IMR-90 (cell line): Measurements from ENCODE around the gene SAP30BP. TPM values are rescaled to one million over a fixed set of nuclear protein-coding genes. Genes with fewer than 3 reads are reported as not detected.

ENCODE experiments used
- ATAC-seq: fragments of 200-7000 bp; cut with Tn5 transposase; 2 replicates; pipeline ENCODE4 v1.9.1; 2020; ENCODE audit warnings: low read depth, mild to moderate bottlenecking, moderate library complexity
- BruUV-seq: library from RNA; stranded (reverse); fragments of 400-500 nt; replicated peaks from 2 replicates; lab custom pipeline; 2021; lab: Mats Ljungman, UMichigan
- CTCF ChIA-PET: fragments of 300-600 bp; formaldehyde crosslinking; extraction: SDS; loops from one replicate; lab custom pipeline; 2021; ENCODE audit warnings: antibody characterized with exemption; lab: Yijun Ruan, JAX
- POLR2A ChIA-PET: fragments of 300-600 bp; sonication (Branson Sonifier 250); formaldehyde crosslinking; loops from one replicate; lab custom pipeline; 2022; ENCODE audit warnings: antibody characterized with exemption; ENCODE audit not compliant: unreplicated experiment; lab: Charles Lee
- DNase-seq: peaks from one replicate; pipeline ENCODE4 v3.0.0; 2013
- H2AFZ ChIP-seq: replicated peaks from 2 replicates; pipeline ENCODE3; 2013; ENCODE audit warnings: low read length, mild to moderate bottlenecking; ENCODE audit not compliant: poor library complexity
- H2AK5ac ChIP-seq: 2 replicates; pipeline ENCODE4 v1.6.1; 2013; ENCODE audit warnings: low read depth, low read length, inconsistent platforms
- H2AK9ac ChIP-seq: replicated peaks from 2 replicates; pipeline ENCODE3; 2013; ENCODE audit warnings: mild to moderate bottlenecking, low read depth, low read length, moderate library complexity; ENCODE audit not compliant: poor library complexity
- H2BK120ac ChIP-seq: 2 replicates; pipeline ENCODE4 v1.6.1; 2013; ENCODE audit warnings: low read depth, low read length, inconsistent platforms
- H2BK15ac ChIP-seq: 3 replicates; pipeline ENCODE4 v1.6.1; 2013; ENCODE audit warnings: low read depth, low read length, inconsistent platforms
- H2BK20ac ChIP-seq: 2 replicates; pipeline ENCODE4 v1.6.1; 2013; ENCODE audit warnings: low read depth, mild to moderate bottlenecking, inconsistent platforms, low read length, moderate library complexity
- H2BK5ac ChIP-seq: 2 replicates; pipeline ENCODE4 v1.6.1; 2013; ENCODE audit warnings: mild to moderate bottlenecking, low read depth, low read length, inconsistent platforms; ENCODE audit not compliant: poor library complexity, severe bottlenecking
- H3K14ac ChIP-seq: replicated peaks from 2 replicates; pipeline ENCODE4 v1.6.1; 2013; ENCODE audit warnings: low read depth, low read length, inconsistent platforms
- H3K18ac ChIP-seq: 2 replicates; pipeline ENCODE4 v1.6.1; 2013; ENCODE audit warnings: low read depth, low read length, control low read depth
- H3K23ac ChIP-seq: 2 replicates; pipeline ENCODE4 v1.6.1; 2013; ENCODE audit warnings: low read depth, low read length, inconsistent platforms
- H3K27ac ChIP-seq: 2 replicates; pipeline ENCODE4 v1.5.1; 2013; ENCODE audit warnings: mild to moderate bottlenecking, control low read depth, low read length; ENCODE audit not compliant: insufficient read depth
- H3K27me3 ChIP-seq: 2 replicates; pipeline ENCODE4 v1.6.1; 2013; ENCODE audit warnings: low read length; ENCODE audit not compliant: control insufficient read depth, insufficient read depth
- H3K36me3 ChIP-seq: 2 replicates; pipeline ENCODE4 v1.6.1; 2013; ENCODE audit warnings: low read length, mixed read lengths; ENCODE audit not compliant: control insufficient read depth, insufficient read depth
- H3K4ac ChIP-seq: 2 replicates; pipeline ENCODE4 v1.6.1; 2013; ENCODE audit warnings: low read depth, low read length, inconsistent platforms
- H3K4me1 ChIP-seq: 2 replicates; pipeline ENCODE4 v1.6.1; 2013; ENCODE audit warnings: low read length, mixed read lengths; ENCODE audit not compliant: control insufficient read depth, insufficient read depth
- H3K4me2 ChIP-seq: 2 replicates; pipeline ENCODE4 v1.6.1; 2013; ENCODE audit warnings: low read depth, mild to moderate bottlenecking, control low read depth, low read length, moderate library complexity
- H3K4me3 ChIP-seq: 2 replicates; pipeline ENCODE4 v1.5.1; 2013; ENCODE audit warnings: low read depth, mild to moderate bottlenecking, control low read depth, low read length, moderate library complexity; ENCODE audit not compliant: insufficient read depth
- H3K56ac ChIP-seq: 2 replicates; pipeline ENCODE4 v1.6.1; 2013; ENCODE audit warnings: low read length, inconsistent platforms; ENCODE audit not compliant: insufficient read depth; ENCODE audit errors: extremely low read depth
- H3K79me1 ChIP-seq, 2 experiments: 2 replicates each; pipeline ENCODE4 v1.6.1; 2013; ENCODE audit warnings: low read length in 2 of 2, inconsistent platforms in 1 of 2, low read depth in 1 of 2
- H3K9ac ChIP-seq: 2 replicates; pipeline ENCODE4 v1.6.1; 2013; ENCODE audit warnings: low read depth, low read length, control low read depth
- H3K9me1 ChIP-seq: 2 replicates; pipeline ENCODE4 v1.6.1; 2013; ENCODE audit warnings: low read length, inconsistent platforms; ENCODE audit not compliant: insufficient read depth
- H3K9me3 ChIP-seq: 2 replicates; pipeline ENCODE4 v1.6.1; 2013; ENCODE audit warnings: low read length; ENCODE audit not compliant: control insufficient read depth, insufficient read depth
- H4K20me1 ChIP-seq: 2 replicates; pipeline ENCODE4 v1.6.1; 2013; ENCODE audit warnings: low read length, inconsistent platforms; ENCODE audit not compliant: insufficient read depth
- H4K5ac ChIP-seq: 2 replicates; pipeline ENCODE4 v1.6.1; 2013; ENCODE audit warnings: mild to moderate bottlenecking, low read depth, low read length, control low read depth
- H4K8ac ChIP-seq, 2 experiments: 2 replicates each; pipeline ENCODE4 v1.6.1; 2013; ENCODE audit warnings: low read depth in 2 of 2, low read length in 2 of 2, control low read depth in 1 of 2, inconsistent platforms in 1 of 2
- H4K91ac ChIP-seq: 2 replicates; pipeline ENCODE4 v1.6.1; 2013; ENCODE audit warnings: low read depth, low read length, inconsistent platforms; ENCODE audit not compliant: insufficient read depth
- BHLHE40 ChIP-seq: fragments of 150-350 bp; IDR thresholded peaks from 2 replicates; pipeline ENCODE4 v1.6.1; 2016; ENCODE audit warnings: mild to moderate bottlenecking, low read depth, low read length
- CHD1 ChIP-seq: IDR thresholded peaks from 2 replicates; pipeline ENCODE4 v1.6.1; 2012; ENCODE audit warnings: low read depth, low read length, improper control_type of control experiment
- FOS ChIP-seq: fragments of 150-350 bp; IDR thresholded peaks from 2 replicates; pipeline ENCODE4 v1.6.1; 2016; ENCODE audit warnings: low read depth, low read length
- MAZ ChIP-seq: IDR thresholded peaks from 2 replicates; pipeline ENCODE4 v1.6.1; 2012; ENCODE audit warnings: low read depth, mild to moderate bottlenecking, low read length, improper control_type of control experiment, moderate library complexity, borderline replicate concordance
- RAD21 ChIP-seq: IDR thresholded peaks from 2 replicates; pipeline ENCODE4 v1.6.1; 2012; ENCODE audit warnings: low read length, improper control_type of control experiment
- RCOR1 ChIP-seq: IDR thresholded peaks from 2 replicates; pipeline ENCODE4 v1.6.1; 2012; ENCODE audit warnings: mild to moderate bottlenecking, low read length, improper control_type of control experiment; ENCODE audit not compliant: insufficient replicate concordance
- RFX5 ChIP-seq: IDR thresholded peaks from 2 replicates; pipeline ENCODE4 v1.8.0; 2012; ENCODE audit warnings: low read depth, mild to moderate bottlenecking, low read length, moderate library complexity
- SMC3 ChIP-seq: fragments of 150-350 bp; IDR thresholded peaks from 2 replicates; pipeline ENCODE4 v1.6.1; 2016; ENCODE audit warnings: low read depth, mild to moderate bottlenecking, antibody characterized with exemption, low read length, moderate library complexity
- WGBS, 2 experiments: methylation state at CpG; one replicate each; pipeline versions ENCODE4 v1.1.5 to v1.1.7; 2013; ENCODE audit warnings: missing lambda C conversion rate in 2 of 2; ENCODE audit not compliant: insufficient read length in 1 of 2; ENCODE audit errors: extremely low coverage in 2 of 2; 5-methylcytosine and 5-hydroxymethylcytosine counted together
- dilution Hi-C: fragments of 300-500 bp; cut with HindIII; formaldehyde crosslinking; loops from one replicate; pipeline ENCODE4 v1.14.3; 2018; ENCODE audit warnings: low sequenced_read_pairs; ENCODE audit not compliant: unreplicated experiment
- in situ Hi-C: fragments of 300-500 bp; cut with MboI; formaldehyde crosslinking; loops from 3 replicates; pipeline ENCODE4 v1.14.3; 2019; ENCODE audit warnings: low sequenced_read_pairs, inconsistent platforms, mixed read lengths
- intact Hi-C: fragments of 100-400 bp; cut with micrococcal nuclease; formaldehyde crosslinking; loops from 2 replicates; pipeline ENCODE4 v1.10.0; 2022
- polyA plus RNA-seq, 3 experiments: library from polyadenylated mRNA; depleted of rRNA; stranded (reverse); fragments of >200 nt; gene quantifications; 2 replicates each; pipeline ENCODE4 v1.2.3, GENCODE V29; 2012; ENCODE audit warnings: low replicate concordance in 1 of 3
- total RNA-seq: library from RNA; depleted of rRNA; stranded (reverse); fragments of >200 nt; gene quantifications from 2 replicates; pipeline ENCODE4 v1.2.3, GENCODE V29; 2012
- TF ChIP-seq, protein P1 (sequence below): fragments of 150-350 bp; IDR thresholded peaks from 2 replicates; pipeline ENCODE4 v1.6.1; 2017; ENCODE audit warnings: mild to moderate bottlenecking, antibody characterized with exemption, low read length, low read depth
- TF ChIP-seq, protein P2 (sequence below): conservative IDR thresholded peaks from 2 replicates; pipeline ENCODE4 v1.5.1; 2012; ENCODE audit warnings: mild to moderate bottlenecking, low read depth, low read length, improper control_type of control experiment

Gene SAP30BP
- total and polyA plus RNA-seq, 2 of the 4 experiments (the other 2 are of a cell fraction): 70.4 to 139 TPM

DNA sequence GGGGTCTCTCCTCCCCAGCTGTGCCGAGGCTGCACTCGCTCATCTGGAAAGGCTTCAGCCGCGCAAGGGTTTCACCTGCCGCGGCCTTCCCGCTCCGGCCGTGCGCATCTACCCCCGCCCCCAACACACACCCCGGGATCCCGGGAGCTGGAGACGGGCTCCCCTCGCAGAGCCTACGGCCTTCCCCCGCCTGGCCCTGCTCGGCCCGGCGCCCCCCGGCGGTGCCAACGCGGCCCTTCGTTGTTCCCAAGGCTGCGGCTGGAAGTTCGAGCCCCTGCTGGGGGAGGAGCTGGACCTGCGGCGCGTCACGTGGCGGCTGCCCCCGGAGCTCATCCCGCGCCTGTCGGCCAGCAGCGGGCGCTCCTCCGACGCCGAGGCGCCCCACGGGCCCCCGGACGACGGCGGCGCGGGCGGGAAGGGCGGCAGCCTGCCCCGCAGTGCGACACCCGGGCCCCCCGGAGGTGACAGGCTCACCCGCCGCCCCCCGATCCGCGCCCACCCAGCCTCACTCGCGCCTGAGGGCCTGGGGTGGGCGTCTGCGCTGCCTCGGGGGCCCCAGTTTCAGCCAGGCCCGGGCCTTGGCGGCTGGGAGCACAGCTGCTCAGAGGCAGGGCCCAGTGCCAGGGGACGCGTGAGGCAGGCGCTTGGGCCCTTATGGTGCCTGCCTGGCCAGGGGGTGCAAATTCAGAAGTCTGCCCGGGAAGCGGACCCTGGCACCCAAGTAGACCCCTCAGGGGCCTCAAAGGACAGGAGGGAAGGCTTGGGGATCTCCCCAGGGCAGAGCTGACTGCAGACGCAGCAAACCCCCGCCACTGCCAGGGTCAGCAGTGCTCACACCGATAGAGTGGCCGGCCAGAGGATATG lies 86.6 kb downstream of the SAP30BP start:
- Histone ChIP-seq H3K18ac (peak overlapping the region; percentile 53; the same call in 1 of the 2 replicates), H3K79me1 (no peaks in the 10 kb centered on the region), H3K4me2 (peak overlapping the region; percentile 88), H3K36me3 (no peaks in the 10 kb centered on the region), H2BK20ac (no peak overlapping the region), H4K20me1 (no peaks in the 10 kb centered on the region), H2BK120ac (peak overlapping the region; percentile 54), H3K4me1 (peaks cover 6% of the 10 kb centered on the region), H4K91ac (peak overlapping the region; percentile 55; the same call in 1 of the 2 replicates), H3K4me3 (peak overlapping the region; percentile 56), H3K9me3 (no peaks in the 10 kb centered on the region), H3K9ac (peak overlapping the region; percentile 74), H2AFZ (peak overlapping the region; percentile 98), H3K9me1 (0 out of 2 replicates have a peak, but pooled peaks cover 3% of the 10 kb centered on the region), H3K27ac (peak overlapping the region; percentile 9; the same call in 1 of the 2 replicates), H4K8ac (peak overlapping the region; percentile 82 to 95; a peak in 3 of 4 replicates), H3K23ac (no peak overlapping the region), H3K14ac (peak overlapping the region; percentile 51; the same call in 1 of the 2 replicates), H2BK15ac (no peak overlapping the region), H3K27me3 (no peaks in the 10 kb centered on the region; the same call in 1 of the 2 replicates), H2BK5ac (no peak overlapping the region), H2AK9ac (peak overlapping the region; percentile 85), H3K56ac (no peak overlapping the region), H2AK5ac (peak overlapping the region; percentile 39), H3K4ac (peak overlapping the region; percentile 83), H4K5ac (peak overlapping the region; percentile 83)
- ATAC-seq: peak; percentile 83
- BruUV-seq: no TSS peak
- DNase-seq: peak; percentile 56
- TF ChIP-seq MAZ: peak; percentile 85; the same call in 1 of the 2 replicates
- TF ChIP-seq, protein P1, sequence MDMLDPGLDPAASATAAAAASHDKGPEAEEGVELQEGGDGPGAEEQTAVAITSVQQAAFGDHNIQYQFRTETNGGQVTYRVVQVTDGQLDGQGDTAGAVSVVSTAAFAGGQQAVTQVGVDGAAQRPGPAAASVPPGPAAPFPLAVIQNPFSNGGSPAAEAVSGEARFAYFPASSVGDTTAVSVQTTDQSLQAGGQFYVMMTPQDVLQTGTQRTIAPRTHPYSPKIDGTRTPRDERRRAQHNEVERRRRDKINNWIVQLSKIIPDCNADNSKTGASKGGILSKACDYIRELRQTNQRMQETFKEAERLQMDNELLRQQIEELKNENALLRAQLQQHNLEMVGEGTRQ: peak; percentile 97
- TF ChIP-seq, protein P2, sequence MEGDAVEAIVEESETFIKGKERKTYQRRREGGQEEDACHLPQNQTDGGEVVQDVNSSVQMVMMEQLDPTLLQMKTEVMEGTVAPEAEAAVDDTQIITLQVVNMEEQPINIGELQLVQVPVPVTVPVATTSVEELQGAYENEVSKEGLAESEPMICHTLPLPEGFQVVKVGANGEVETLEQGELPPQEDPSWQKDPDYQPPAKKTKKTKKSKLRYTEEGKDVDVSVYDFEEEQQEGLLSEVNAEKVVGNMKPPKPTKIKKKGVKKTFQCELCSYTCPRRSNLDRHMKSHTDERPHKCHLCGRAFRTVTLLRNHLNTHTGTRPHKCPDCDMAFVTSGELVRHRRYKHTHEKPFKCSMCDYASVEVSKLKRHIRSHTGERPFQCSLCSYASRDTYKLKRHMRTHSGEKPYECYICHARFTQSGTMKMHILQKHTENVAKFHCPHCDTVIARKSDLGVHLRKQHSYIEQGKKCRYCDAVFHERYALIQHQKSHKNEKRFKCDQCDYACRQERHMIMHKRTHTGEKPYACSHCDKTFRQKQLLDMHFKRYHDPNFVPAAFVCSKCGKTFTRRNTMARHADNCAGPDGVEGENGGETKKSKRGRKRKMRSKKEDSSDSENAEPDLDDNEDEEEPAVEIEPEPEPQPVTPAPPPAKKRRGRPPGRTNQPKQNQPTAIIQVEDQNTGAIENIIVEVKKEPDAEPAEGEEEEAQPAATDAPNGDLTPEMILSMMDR: peak; percentile 75
- no peak for TF ChIP-seq RCOR1
- peak; percentile 73 for TF ChIP-seq BHLHE40
- 0 out of 2 replicates have a peak, but pooled peaks have one; percentile 20 for TF ChIP-seq SMC3
- no peak for TF ChIP-seq FOS
- TF ChIP-seq CHD1: no peak
- peak; percentile 50 for TF ChIP-seq RAD21
- TF ChIP-seq RFX5: no peak
- POLR2A ChIA-PET: interaction anchor here (0.8 to 1.0 kb wide), 2 partner anchors 12 to 19 kb away, joined by 3 read pairs; no protein-coding TSS in a partner anchor
- dilution Hi-C loops: no loop called here
- in situ Hi-C loops: no loop called here
- intact Hi-C loops: no loop called here
- CTCF ChIA-PET: interaction anchor here (0.6 to 1.9 kb wide), 19 partner anchors 8 to 341 kb away, joined by 3 to 16 read pairs (median 3); partner anchors contain the start of genes GALK1, RECQL5, SMIM5 and WBP2
- WGBS, 2 experiments: 16% methylated on average over 28 of the region's 76 CpGs; no CpG with 5 or more reads in 1 of the 2 experiments
